Activated CD8-positive, alpha-beta memory T cell treated with anti-CD3 and anti-CD28 coated beads, Interleukin-2, amount 50 U/mL, for 4 hours (primary cell): ENCODE data around the gene CASP3.
"Not testable (repeated sequence)": the region's sequence is repeated elsewhere in the genome, so short reads cannot be mapped to it uniquely, and the experiment has no call there.

ENCODE experiments used
- DNase-seq: peaks from one replicate; pipeline ENCODE4 v3.0.0-alpha.2; 2020

The CASP3 gene

DNA sequence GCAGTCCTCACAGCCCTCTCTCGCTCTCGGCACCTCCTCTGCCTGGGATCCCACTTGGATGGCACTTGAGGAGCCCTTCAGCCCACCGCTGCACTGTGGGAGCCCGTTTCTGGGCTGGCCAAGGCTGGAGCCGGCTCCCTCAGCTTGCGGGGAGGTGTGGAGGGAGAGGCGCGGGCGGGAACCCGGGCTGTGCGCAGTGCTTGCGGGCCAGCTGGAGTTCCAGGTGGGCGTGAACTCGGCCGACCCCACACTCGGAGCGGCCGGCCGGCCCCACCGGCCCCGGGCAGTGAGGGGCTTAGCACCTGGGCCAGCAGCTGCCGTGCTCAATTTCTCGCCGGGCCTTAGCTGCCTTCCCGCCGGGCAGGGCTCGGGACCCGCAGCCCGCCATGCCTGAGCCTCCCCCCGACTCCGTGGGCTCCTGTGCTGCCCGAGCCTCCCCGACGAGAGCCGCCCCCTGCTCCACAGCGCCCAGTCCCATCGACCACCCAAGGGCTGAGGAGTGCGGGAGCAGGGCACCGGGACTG, 57.4 kb downstream of the CASP3 start:
- DNase-seq = not testable (repeated sequence)

DNA sequence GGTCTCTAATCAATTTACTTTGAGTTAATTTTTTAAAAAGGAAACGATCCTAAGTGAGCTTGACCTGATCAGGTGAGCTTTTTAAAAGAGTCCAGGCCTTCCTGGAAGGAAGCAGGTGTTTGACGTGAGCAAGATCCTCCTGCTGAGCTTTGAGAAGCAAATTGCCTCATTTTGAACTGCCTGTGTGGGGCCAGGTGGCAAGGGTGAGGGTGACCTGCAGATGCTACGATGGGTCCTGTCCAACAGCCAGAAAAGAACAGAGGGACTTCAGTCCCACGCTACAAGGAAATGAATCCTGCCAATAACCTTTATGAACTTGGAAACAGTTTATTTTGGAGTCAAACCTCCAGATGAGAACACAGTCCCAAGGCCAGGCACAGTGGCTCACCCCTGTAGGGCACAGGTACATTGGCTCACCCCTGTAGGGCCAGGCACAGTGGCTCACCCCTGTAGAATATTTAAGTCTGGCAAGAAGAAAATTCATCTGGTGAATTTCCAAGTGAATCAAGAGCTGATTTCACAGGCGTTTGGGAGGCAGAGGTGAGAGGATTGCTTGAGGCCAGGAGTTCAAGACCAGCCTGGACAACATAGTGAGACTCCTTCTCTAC, 58.1 kb downstream of the CASP3 start:
- DNase-seq = no peak

DNA sequence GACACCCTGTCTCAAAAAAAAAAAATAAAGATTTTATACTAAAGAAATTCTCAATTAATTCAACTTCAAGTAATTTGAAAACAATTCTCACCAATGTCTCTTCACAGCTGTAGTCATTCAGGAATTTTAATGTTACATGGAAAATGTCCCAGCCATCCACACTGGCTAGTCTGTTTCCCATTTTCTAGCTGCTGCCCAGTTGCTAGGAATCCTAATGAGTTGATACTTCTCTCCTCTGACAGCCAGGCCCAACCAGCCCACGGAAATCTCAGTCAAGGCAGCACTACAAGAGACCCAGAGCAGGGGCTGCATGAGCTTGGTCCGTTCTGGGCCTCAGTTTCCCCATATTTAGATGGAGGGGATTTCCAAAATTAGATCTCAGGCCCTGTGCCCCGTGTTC, 59.1 kb downstream of the CASP3 start:
- no peak for DNase-seq

DNA sequence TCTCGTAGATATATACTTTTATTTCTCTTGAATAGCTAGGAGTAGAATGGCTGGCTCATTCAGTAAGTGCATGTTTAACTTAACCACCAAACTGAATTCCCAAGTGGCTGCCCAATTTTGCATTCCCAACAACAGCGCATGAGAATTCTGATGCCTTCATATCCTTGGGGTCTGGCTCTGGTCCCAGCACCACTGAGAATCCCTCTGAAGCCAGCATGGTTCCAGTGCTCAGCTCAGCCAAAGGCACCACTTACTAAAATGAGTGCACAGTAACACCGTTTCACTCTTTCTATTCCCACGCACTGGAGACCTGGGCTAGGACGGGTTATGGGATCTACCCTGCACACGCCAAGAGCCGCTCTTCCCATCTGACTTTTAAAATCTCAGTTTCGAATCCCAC, 60.4 kb downstream of the CASP3 start:
- no peak for DNase-seq

DNA sequence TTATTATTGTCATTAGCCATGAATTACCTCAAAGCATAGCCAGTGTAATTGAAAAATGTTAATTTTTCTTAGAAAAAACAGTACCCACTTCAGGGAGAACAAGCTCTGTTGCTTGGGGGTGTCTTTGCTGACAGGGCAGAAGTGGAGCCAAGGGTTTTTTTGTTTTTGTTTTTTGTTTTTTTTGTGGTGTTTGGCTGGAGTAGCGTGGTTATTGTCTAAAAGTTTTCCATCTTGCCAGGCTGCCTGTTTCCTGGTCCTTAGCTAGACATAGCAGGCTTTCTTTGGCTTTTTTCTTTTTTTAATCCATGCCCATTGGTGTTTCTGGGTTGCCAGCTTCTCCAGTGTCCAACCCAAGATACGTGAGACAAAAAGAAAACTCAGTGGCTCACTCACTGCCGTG, 61.5 kb downstream of the CASP3 start:
- no peak for DNase-seq

DNA sequence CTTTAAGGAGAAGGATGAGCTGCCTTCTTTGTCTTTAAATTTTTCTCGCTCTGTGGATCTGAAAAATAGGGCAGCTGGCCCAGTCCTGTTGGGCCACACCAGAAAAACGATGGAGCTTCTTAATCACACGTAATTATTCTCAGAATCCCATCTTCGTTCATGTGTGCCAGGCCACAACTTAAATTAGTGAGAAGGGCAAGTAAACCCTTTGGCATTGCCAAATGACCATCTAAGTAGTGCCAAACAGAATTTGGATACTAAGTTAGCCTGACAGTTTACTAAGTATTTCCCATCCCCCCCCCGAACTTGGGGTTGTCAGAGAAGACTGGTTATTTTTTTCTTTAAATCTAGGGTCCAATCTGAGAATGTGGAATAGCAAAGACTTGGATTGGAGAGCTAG, 62.0 kb downstream of the CASP3 start:
- no peak for DNase-seq

DNA sequence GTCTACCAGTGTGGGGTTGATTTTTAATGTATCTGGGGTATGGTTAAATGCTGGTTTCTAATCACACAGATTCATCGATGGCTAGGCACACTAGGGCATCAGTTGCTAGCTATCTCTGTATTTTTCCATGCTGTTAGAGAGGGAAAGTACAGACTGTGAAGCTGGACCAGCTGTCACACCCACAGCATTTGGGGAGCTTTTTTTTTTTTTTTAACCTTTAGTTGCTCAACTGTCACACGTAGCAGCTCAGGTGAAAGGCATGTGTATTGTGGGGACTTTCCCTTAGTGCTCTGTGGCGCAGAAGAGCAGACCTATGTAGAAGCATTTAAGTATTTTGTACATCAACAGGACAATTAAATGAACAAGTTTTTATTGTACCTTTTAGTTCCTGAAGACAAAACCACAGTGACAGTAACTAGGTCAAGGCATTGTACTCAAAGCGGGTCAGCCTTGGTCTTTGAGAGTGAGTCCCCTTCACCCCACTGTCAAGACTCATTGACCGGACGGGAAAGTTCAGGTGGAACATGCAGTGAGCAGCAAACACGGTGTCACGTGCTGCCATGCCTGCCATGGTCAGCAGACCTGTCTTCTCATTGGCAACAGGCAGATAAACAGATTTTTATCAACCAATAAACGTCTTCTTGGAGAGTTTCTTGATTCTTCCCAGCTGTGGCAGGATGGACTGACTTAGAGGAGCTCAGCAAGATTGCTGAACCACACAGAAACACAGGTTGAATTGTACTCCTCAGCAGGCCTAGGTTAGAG, 65.3 kb downstream of the CASP3 start:
- DNase-seq = no peak
